Left ventricle myocardium inferior (tissue), 1 donor: ENCODE measurements around the gene SNX32. TPM values are rescaled to one million over a fixed set of nuclear protein-coding genes. Genes with fewer than 3 reads are reported as not detected.
"Not testable (repeated sequence)": the region's sequence is repeated elsewhere in the genome, so short reads cannot be mapped to it uniquely, and the experiment has no call there.

Experiments
- DNase-seq: peaks from one replicate; pipeline ENCODE4 v3.0.0-alpha.2; 2020
- H3K27ac ChIP-seq: fragments of 200-600 bp; replicated peaks from 2 replicates; pipeline ENCODE4 v1.8.0; 2021
- H3K27me3 ChIP-seq: fragments of 200-600 bp; 2 replicates; pipeline ENCODE4 v1.8.0; 2021; ENCODE audit warnings: low read depth
- H3K36me3 ChIP-seq: fragments of 200-600 bp; 2 replicates; pipeline ENCODE4 v1.8.0; 2021
- H3K4me1 ChIP-seq: fragments of 200-600 bp; 2 replicates; pipeline ENCODE4 v1.8.0; 2021
- H3K4me3 ChIP-seq: fragments of 200-600 bp; 2 replicates; pipeline ENCODE4 v1.8.0; 2021; ENCODE audit warnings: mild to moderate bottlenecking, moderate library complexity
- H3K9me3 ChIP-seq: fragments of 200-600 bp; replicated peaks from 2 replicates; pipeline ENCODE4 v1.8.0; 2021
- CTCF ChIP-seq: fragments of 200-600 bp; IDR thresholded peaks from 2 replicates; pipeline ENCODE4 v1.8.0; 2021; ENCODE audit warnings: antibody characterized with exemption, mild to moderate bottlenecking, borderline replicate concordance
- intact Hi-C: fragments of 100-400 bp; cut with micrococcal nuclease; formaldehyde crosslinking; loops from one replicate; pipeline ENCODE4 v1.11.0; 2022
- total RNA-seq: library from RNA; stranded (reverse); fragmentation: NEBNext Ultra II Directional; extraction: Animal tissue kit (Norgen Biotek cat#: 25700); gene quantifications from one replicate; pipeline ENCODE4 v1.2.1, GENCODE V29; 2021
- donor health status: DM: no; HTN: yes; CAD: no; lungs with severe emphysema.

The SNX32 gene
- total RNA-seq, 1 donor from 2014 or later, result not detected

- H3K27me3 ChIP-seq, result peaks cover 3% of the 10 kb centered on the region
- no peaks in the 10 kb centered on the region for H3K36me3 ChIP-seq
- no peak overlapping the region for H3K27ac ChIP-seq
- DNase-seq, result no peak
- intact Hi-C loops, result no loop called here
- H3K9me3 ChIP-seq, result no peaks in the 10 kb centered on the region
- TF ChIP-seq CTCF, result no peak
- H3K4me1 ChIP-seq, result peaks cover 17% of the 10 kb centered on the region
- H3K4me3 ChIP-seq, result no peak overlapping the region
Measured at GRCh38 chr11:65829459-65829858, 4.3 kb upstream of the SNX32 start.

- H3K4me1 ChIP-seq, result peaks cover 18% of the 10 kb centered on the region
- intact Hi-C loops, result not testable (repeated sequence)
Measured at GRCh38 chr11:65832231-65832630, 1.5 kb upstream of the SNX32 start.

GRCh38 chr11:65834202-65834601 lies 439 bp downstream of the SNX32 start:
- no peak for TF ChIP-seq CTCF
- no peak overlapping the region for H3K27ac ChIP-seq
- peak overlapping the region; percentile 77 for H3K4me3 ChIP-seq
- no peak for DNase-seq
- intact Hi-C loops, result no loop called here
- peaks cover 18% of the 10 kb centered on the region for H3K4me1 ChIP-seq
- H3K9me3 ChIP-seq, result no peaks in the 10 kb centered on the region
- H3K36me3 ChIP-seq, result no peaks in the 10 kb centered on the region
- H3K27me3 ChIP-seq, result peaks cover 3% of the 10 kb centered on the region

More at GRCh38 chr11:65832231-65832630, 1.5 kb upstream of the SNX32 start:
- H3K27ac ChIP-seq, H3K9me3 ChIP-seq, H3K36me3 ChIP-seq, H3K4me3 ChIP-seq, DNase-seq, H3K27me3 ChIP-seq: not testable (repeated sequence)

GRCh38 chr11:65842144-65842543 lies 8.4 kb downstream of the SNX32 start:
- DNase-seq, result no peak
- H3K27me3 ChIP-seq, result no peaks in the 10 kb centered on the region
- H3K27ac ChIP-seq, result no peak overlapping the region
- H3K36me3 ChIP-seq, result no peaks in the 10 kb centered on the region
- H3K9me3 ChIP-seq, result no peaks in the 10 kb centered on the region
- no peak overlapping the region for H3K4me3 ChIP-seq
- no peaks in the 10 kb centered on the region for H3K4me1 ChIP-seq
- no peak for TF ChIP-seq CTCF
- intact Hi-C loops, result no loop called here

- intact Hi-C loops, result no loop called here
Measured at GRCh38 chr11:65843811-65844210, 10.0 kb downstream of the SNX32 start.

More at GRCh38 chr11:65843811-65844210, 10.0 kb downstream of the SNX32 start:
- no peak overlapping the region for H3K27ac ChIP-seq
- H3K9me3 ChIP-seq, result no peaks in the 10 kb centered on the region
- no peak for TF ChIP-seq CTCF
- no peaks in the 10 kb centered on the region for H3K4me1 ChIP-seq
- no peaks in the 10 kb centered on the region for H3K27me3 ChIP-seq
- H3K36me3 ChIP-seq, result no peaks in the 10 kb centered on the region
- DNase-seq, result no peak
- no peak overlapping the region for H3K4me3 ChIP-seq
